SK-N-SH (cell line): ENCODE results near the gene UTP4. TPM values are rescaled to one million over a fixed set of nuclear protein-coding genes. Genes with fewer than 3 reads are reported as not detected.

Experiments used
- CTCF ChIA-PET: fragments of 300-600, 350-600 bp; formaldehyde crosslinking; extraction: SDS; loops from one replicate; lab custom pipeline; 2021; lab: Yijun Ruan, JAX
- POLR2A ChIA-PET: fragments of 350-600 bp; sonication (Branson Sonifier 250); formaldehyde crosslinking; extraction: SDS; loops from one replicate; lab custom pipeline; 2020; ENCODE audit warnings: antibody characterized with exemption, inconsistent platforms; lab: Yijun Ruan, JAX
- DNase-seq: peaks from one replicate; pipeline ENCODE4 v3.0.0; 2012
- H2AFZ ChIP-seq: fragments of 200-600 bp; sonication (generic); 2 replicates; pipeline ENCODE4 v1.8.1; 2016; ENCODE audit warnings: antibody characterized with exemption, mild to moderate bottlenecking, low read depth
- H3F3A ChIP-seq: fragments of 200-600 bp; sonication (generic); replicated peaks from 2 replicates; pipeline ENCODE3; 2016; ENCODE audit warnings: antibody characterized with exemption, mild to moderate bottlenecking; ENCODE audit not compliant: insufficient read depth
- H3K27ac ChIP-seq, 2 experiments: fragments of 200-500 bp in 1 of 2; fragments of 200-600 bp in 1 of 2; sonication (Bioruptor generic) in 1 of 2; sonication (generic), shearing (Covaris generic) in 1 of 2; 2 replicates each; pipeline versions ENCODE4 v1.5.1 to v1.6.1; 2014 to 2016; ENCODE audit warnings: low read depth in 2 of 2, inconsistent platforms in 1 of 2, low read length in 1 of 2, mild to moderate bottlenecking in 1 of 2, mixed read lengths in 1 of 2
- H3K27me3 ChIP-seq: fragments of 200-600 bp; sonication (generic), shearing (Covaris generic); 2 replicates; pipeline ENCODE4 v1.6.1; 2016; ENCODE audit warnings: mixed run types; ENCODE audit not compliant: insufficient read depth
- H3K36me3 ChIP-seq, 2 experiments: fragments of 200-500 bp in 1 of 2; fragments of 200-600 bp in 1 of 2; sonication (Bioruptor generic) in 1 of 2; sonication (generic) in 1 of 2; replicated peaks in 1 of 2; 2 replicates each; pipeline versions ENCODE3 to v1.5.1; 2014 to 2016; ENCODE audit warnings: low read length in 1 of 2, mild to moderate bottlenecking in 1 of 2; ENCODE audit not compliant: insufficient read depth in 2 of 2, control insufficient read depth in 1 of 2
- H3K4me1 ChIP-seq, 2 experiments: fragments of 200-500 bp in 1 of 2; fragments of 200-600 bp in 1 of 2; sonication (Bioruptor generic) in 1 of 2; sonication (generic), shearing (Covaris generic) in 1 of 2; 2 replicates each; pipeline versions ENCODE4 v1.5.1 to v1.6.1; 2014 to 2016; ENCODE audit warnings: low read depth in 1 of 2, low read length in 1 of 2, mixed run types in 1 of 2; ENCODE audit not compliant: insufficient read depth in 2 of 2, control insufficient read depth in 1 of 2
- H3K4me2 ChIP-seq: fragments of 200-600 bp; sonication (generic), shearing (Covaris generic); 2 replicates; pipeline ENCODE4 v1.6.1; 2017; ENCODE audit warnings: mixed run types
- H3K4me3 ChIP-seq, 2 experiments: fragments of 200-500 bp in 1 of 2; fragments of 200-600 bp in 1 of 2; sonication (Bioruptor generic) in 1 of 2; sonication (generic), shearing (Covaris generic) in 1 of 2; 2 replicates each; pipeline versions ENCODE4 v1.5.1 to v1.8.1; 2014 to 2016; ENCODE audit warnings: low read depth in 2 of 2, inconsistent platforms in 1 of 2, low read length in 1 of 2, mild to moderate bottlenecking in 1 of 2, mixed read lengths in 1 of 2, moderate library complexity in 1 of 2
- H3K79me2 ChIP-seq: fragments of 200-600 bp; sonication (generic); 2 replicates; pipeline ENCODE4 v1.8.1; 2017; ENCODE audit warnings: mild to moderate bottlenecking; ENCODE audit not compliant: insufficient read depth
- H3K9ac ChIP-seq: fragments of 200-600 bp; sonication (generic); 2 replicates; pipeline ENCODE4 v1.6.1; 2017; ENCODE audit warnings: mixed run types
- H3K9me2 ChIP-seq: fragments of 200-600 bp; sonication (generic); 2 replicates; pipeline ENCODE4 v1.6.1; 2017; ENCODE audit warnings: mixed run types
- H3K9me3 ChIP-seq: fragments of 200-600 bp; sonication (generic); 2 replicates; pipeline ENCODE4 v1.6.1; 2017; ENCODE audit warnings: mixed run types, mild to moderate bottlenecking, moderate library complexity
- H4K20me1 ChIP-seq: fragments of 200-600 bp; sonication (generic); 2 replicates; pipeline ENCODE4 v1.6.1; 2017; ENCODE audit warnings: mild to moderate bottlenecking, mixed run types; ENCODE audit not compliant: insufficient read depth
- CHD2 ChIP-seq: fragments of 150-350 bp; IDR thresholded peaks from 2 replicates; pipeline ENCODE4 v1.6.1; 2018; ENCODE audit warnings: low read length; ENCODE audit not compliant: partially characterized antibody
- CTCF ChIP-seq: fragments of 200-600 bp; sonication (generic); IDR thresholded peaks from 2 replicates; pipeline ENCODE4 v1.6.1; 2017; ENCODE audit warnings: antibody characterized with exemption, mild to moderate bottlenecking, moderate library complexity
- EZH2phosphoT487 ChIP-seq: fragments of 200-600 bp; sonication (generic); IDR thresholded peaks from 2 replicates; pipeline ENCODE4 v1.6.1; 2017; ENCODE audit warnings: low read depth, mixed run types, mild to moderate bottlenecking, antibody characterized with exemption, moderate library complexity, borderline replicate concordance
- FOSL2 ChIP-seq: IDR thresholded peaks from 2 replicates; pipeline ENCODE4 v1.4.0; 2012; ENCODE audit warnings: low read depth, mild to moderate bottlenecking, moderate library complexity, borderline replicate concordance
- GABPA ChIP-seq: IDR thresholded peaks from 2 replicates; pipeline ENCODE4 v1.4.0; 2012; ENCODE audit warnings: low read depth, mild to moderate bottlenecking
- IRF3 ChIP-seq: fragments of 150-350 bp; IDR thresholded peaks from 2 replicates; pipeline ENCODE4 v1.6.1; 2016; ENCODE audit warnings: mild to moderate bottlenecking, low read depth, low read length
- JUND ChIP-seq: IDR thresholded peaks from 2 replicates; pipeline ENCODE4 v1.4.0; 2012
- MEF2A ChIP-seq: IDR thresholded peaks from 2 replicates; pipeline ENCODE4 v1.4.0; 2012; ENCODE audit warnings: low read depth, borderline replicate concordance
- MXI1 ChIP-seq: IDR thresholded peaks from 2 replicates; pipeline ENCODE4 v1.6.1; 2012; ENCODE audit warnings: mild to moderate bottlenecking, low read depth, low read length, improper control_type of control experiment
- POLR2AphosphoS5 ChIP-seq: IDR thresholded peaks from 2 replicates; pipeline ENCODE4 v1.6.1; 2012; ENCODE audit warnings: low read depth, low read length
- RCOR1 ChIP-seq: fragments of 150-350 bp; IDR thresholded peaks from 2 replicates; pipeline ENCODE4 v1.6.1; 2017; ENCODE audit warnings: antibody characterized with exemption, low read length
- SIN3A ChIP-seq: IDR thresholded peaks from 2 replicates; pipeline ENCODE4 v1.6.1; 2012; ENCODE audit warnings: low read depth, mild to moderate bottlenecking, low read length, moderate library complexity, borderline replicate concordance
- SMC3 ChIP-seq: IDR thresholded peaks from 2 replicates; pipeline ENCODE4 v1.6.1; 2012; ENCODE audit warnings: low read depth, low read length, improper control_type of control experiment
- USF2 ChIP-seq: fragments of 150-350 bp; IDR thresholded peaks from 2 replicates; pipeline ENCODE4 v1.6.1; 2017; ENCODE audit warnings: antibody characterized with exemption, low read length, low read depth, borderline replicate concordance
- YY1 ChIP-seq: IDR thresholded peaks from 2 replicates; pipeline ENCODE4 v1.4.0; 2012; ENCODE audit warnings: low read depth, mild to moderate bottlenecking
- WGBS: methylation state at CpG from one replicate; pipeline ENCODE4 v1.1.6; 2017; ENCODE audit warnings: low lambda C conversion rate; 5-methylcytosine and 5-hydroxymethylcytosine counted together
- polyA plus RNA-seq, 3 experiments: library from polyadenylated mRNA; depleted of rRNA; stranded (reverse); fragments of >200 nt; gene quantifications; 2 replicates each; pipeline ENCODE4 v1.2.3, GENCODE V29; 2012

UTP4 gene
- polyA plus RNA-seq, 1 of the 3 experiments (the other 2 are of a cell fraction) = 66.5 TPM

- ChIA-PET POLR2A (interaction anchor here (1.6 kb wide), 1 partner anchor 9 kb away, joined by 5 read pairs; the partner anchor contains the start of genes CHTF8 and UTP4), CTCF (interaction anchor here (1.2 to 5.2 kb wide), 3 partner anchors 10 to 143 kb away, joined by 3 to 36 read pairs (median 3); no protein-coding TSS in a partner anchor)
- Histone ChIP-seq H3F3A (peaks cover 7% of the 10 kb centered on the region), H3K9me3 (no peaks in the 10 kb centered on the region), H3K4me3 (no peak overlapping the region), H4K20me1 (no peaks in the 10 kb centered on the region), H3K9ac (no peak overlapping the region), H3K27me3 (no peaks in the 10 kb centered on the region), H3K79me2 (peaks cover 53% of the 10 kb centered on the region; the same call in 1 of the 2 replicates), H2AFZ (no peak overlapping the region), H3K27ac (no peak overlapping the region), H3K4me2 (no peak overlapping the region), H3K9me2 (no peaks in the 10 kb centered on the region), H3K4me1 (no peaks in the 10 kb centered on the region; a peak in 1 of 4 replicates), H3K36me3 (peaks cover 62 to 73% of the 10 kb centered on the region in 2 experiments)
- no peak for DNase-seq
- WGBS = 94% methylated on average over 4 of the region's 4 CpGs
- no peak for TF ChIP-seq SMC3
- no peak for TF ChIP-seq IRF3
- no peak for TF ChIP-seq MXI1
- TF ChIP-seq GABPA = no peak
- TF ChIP-seq YY1 = no peak
- no peak for TF ChIP-seq JUND
- TF ChIP-seq CHD2 = no peak
These were observed 9.5 kb downstream of the UTP4 start for GRCh38 chr16:69141936-69142335.

- H3F3A ChIP-seq = peaks cover 11% of the 10 kb centered on the region
- H3K9me3 ChIP-seq = no peaks in the 10 kb centered on the region
- CTCF ChIA-PET = interaction anchor here (1.2 to 5.2 kb wide), 2 partner anchors 9 to 141 kb away, joined by 3 to 36 read pairs; no protein-coding TSS in a partner anchor
- no peaks in the 10 kb centered on the region for H4K20me1 ChIP-seq
- peaks cover 46% of the 10 kb centered on the region; the same call in 1 of the 2 replicates for H3K79me2 ChIP-seq
- peak; percentile 31 for DNase-seq
- H2AFZ ChIP-seq = no peak overlapping the region
- H3K9ac ChIP-seq = no peak overlapping the region
- no peak overlapping the region for H3K4me3 ChIP-seq
- H3K27ac ChIP-seq = no peak overlapping the region
- no peaks in the 10 kb centered on the region for H3K9me2 ChIP-seq
- no peak overlapping the region for H3K4me2 ChIP-seq
- peaks cover 50 to 65% of the 10 kb centered on the region in 2 experiments for H3K36me3 ChIP-seq
- POLR2A ChIA-PET = interaction anchor here (0.5 kb wide), 1 partner anchor 45 kb away, joined by 3 read pairs; no protein-coding TSS in a partner anchor
- TF ChIP-seq CTCF (peak; percentile 28; the same call in 1 of the 2 replicates), EZH2phosphoT487 (no peak), MEF2A (no peak), YY1 (no peak), POLR2AphosphoS5 (no peak), RCOR1 (no peak), USF2 (no peak), FOSL2 (no peak), SIN3A (no peak)
- WGBS = 87% methylated on average over 11 of the region's 11 CpGs
- H3K4me1 ChIP-seq = no peaks in the 10 kb centered on the region; a peak in 1 of 4 replicates
- H3K27me3 ChIP-seq = no peaks in the 10 kb centered on the region
These were observed 10.7 kb downstream of the UTP4 start for GRCh38 chr16:69143116-69143515.
